Endothelial cell of umbilical vein (primary cell): ENCODE measurements around the gene SLC25A33. TPM values are rescaled to one million over a fixed set of nuclear protein-coding genes. Genes with fewer than 3 reads are reported as not detected.

ENCODE experiments used
- BruUV-seq: library from RNA; stranded (reverse); fragments of 400-500 nt; replicated peaks from 2 replicates; lab custom pipeline; 2021; lab: Mats Ljungman, UMichigan
- CTCF ChIA-PET: fragments of 300-600, 350-600 bp; sonication (Branson Sonifier 250); formaldehyde crosslinking; loops from one replicate; lab custom pipeline; 2021; ENCODE audit warnings: antibody characterized with exemption, inconsistent platforms; lab: Charles Lee
- POLR2A ChIA-PET: fragments of 300-600, 350-600 bp; sonication (Branson Sonifier 250); formaldehyde crosslinking; loops from one replicate; lab custom pipeline; 2021; ENCODE audit warnings: antibody characterized with exemption, inconsistent platforms; lab: Charles Lee
- DNase-seq: peaks from one replicate; pipeline ENCODE4 v3.0.0-alpha.2; 2011; ENCODE audit warnings: low read depth, low spot score
- FAIRE-seq: peaks from 2 replicates; lab custom pipeline; 2011; peaks lifted over from hg19 to GRCh38; lab: Jason Lieb, UNC
- H2AFZ ChIP-seq: 2 replicates; pipeline ENCODE4 v1.6.0; 2012; ENCODE audit warnings: low read depth, low read length, control low read depth, inconsistent platforms
- H3K27ac ChIP-seq: 2 replicates; pipeline ENCODE4 v1.5.1; 2011; ENCODE audit warnings: low read depth, mild to moderate bottlenecking, control low read depth, low read length, moderate library complexity; ENCODE audit not compliant: insufficient read depth
- H3K27me3 ChIP-seq, 2 experiments: 2 replicates each; pipeline versions ENCODE4 v1.6.0 to v1.6.1; 2011; ENCODE audit warnings: low read length in 2 of 2, mixed read lengths in 1 of 2; ENCODE audit not compliant: control insufficient read depth in 2 of 2, insufficient read depth in 2 of 2
- H3K36me3 ChIP-seq, 2 experiments: 2 replicates in 1 of 2; 3 replicates in 1 of 2; pipeline ENCODE4 v1.5.1; 2011; ENCODE audit warnings: low read length in 2 of 2, mild to moderate bottlenecking in 1 of 2, moderate library complexity in 1 of 2; ENCODE audit not compliant: control insufficient read depth in 2 of 2, insufficient read depth in 2 of 2; ENCODE audit errors: extremely low read depth in 1 of 2
- H3K4me1 ChIP-seq: 3 replicates; pipeline ENCODE4 v1.5.1; 2011; ENCODE audit warnings: mild to moderate bottlenecking, low read length; ENCODE audit not compliant: control insufficient read depth, insufficient read depth; ENCODE audit errors: extremely low read depth
- H3K4me2 ChIP-seq: 2 replicates; pipeline ENCODE4 v1.6.1; 2011; ENCODE audit warnings: low read length, control low read depth, mixed read lengths; ENCODE audit not compliant: insufficient read depth
- H3K4me3 ChIP-seq, 3 experiments: fragments of 200-600 bp in 1 of 3; sonication (generic), shearing (Covaris generic) in 1 of 3; replicated peaks in 1 of 3; 2 replicates each; pipeline ENCODE4 v1.5.1; 2011 to 2016; ENCODE audit warnings: control low read depth in 3 of 3, low read length in 3 of 3, mild to moderate bottlenecking in 2 of 3, inconsistent platforms in 1 of 3, low read depth in 1 of 3, moderate library complexity in 1 of 3; ENCODE audit not compliant: insufficient read depth in 1 of 3
- H3K79me2 ChIP-seq: 2 replicates; pipeline ENCODE4 v1.6.0; 2012; ENCODE audit warnings: low read length, inconsistent platforms; ENCODE audit not compliant: control insufficient read depth, insufficient read depth
- H3K9ac ChIP-seq: replicated peaks from 2 replicates; pipeline ENCODE3; 2011; ENCODE audit warnings: low read length, control low read depth; ENCODE audit not compliant: insufficient read depth; ENCODE audit errors: extremely low read depth
- H3K9me1 ChIP-seq: replicated peaks from 3 replicates; pipeline ENCODE4 v1.6.0; 2011; ENCODE audit warnings: mild to moderate bottlenecking, low read length; ENCODE audit not compliant: control insufficient read depth, insufficient read depth; ENCODE audit errors: extremely low read depth
- H3K9me3 ChIP-seq: replicated peaks from 2 replicates; pipeline ENCODE4 v1.5.1; 2012; ENCODE audit warnings: low read length, inconsistent platforms; ENCODE audit not compliant: control insufficient read depth, insufficient read depth
- H4K20me1 ChIP-seq: replicated peaks from 2 replicates; pipeline ENCODE3; 2011; ENCODE audit warnings: mild to moderate bottlenecking, low read length; ENCODE audit not compliant: control insufficient read depth, insufficient read depth; ENCODE audit errors: extremely low read depth
- CTCF ChIP-seq, 2 donors: IDR thresholded peaks; 1 replicate in 1 of 2; 2 replicates in 1 of 2; pipeline ENCODE4 v1.5.1; 2011; ENCODE audit warnings: low read length in 2 of 2, mild to moderate bottlenecking in 2 of 2, moderate library complexity in 2 of 2, control low read depth in 1 of 2, inconsistent platforms in 1 of 2, low read depth in 1 of 2; ENCODE audit not compliant: insufficient read depth in 1 of 2; ENCODE audit errors: extremely low read depth in 1 of 2
- EZH2 ChIP-seq: IDR thresholded peaks from 2 replicates; pipeline ENCODE4 v1.6.1; 2012; ENCODE audit warnings: borderline replicate concordance, low read depth, mild to moderate bottlenecking, moderate library complexity, low read length, inconsistent platforms; ENCODE audit not compliant: severe bottlenecking
- FOS ChIP-seq: IDR thresholded peaks from 2 replicates; pipeline ENCODE4 v1.6.1; 2011; ENCODE audit warnings: mild to moderate bottlenecking, low read length, moderate library complexity, borderline replicate concordance; ENCODE audit not compliant: insufficient read depth
- GATA2 ChIP-seq: IDR thresholded peaks from 2 replicates; pipeline ENCODE4 v1.7.0; 2011; ENCODE audit warnings: low read depth, mild to moderate bottlenecking, moderate library complexity, mixed read lengths, low read length; ENCODE audit not compliant: insufficient read length, insufficient read depth
- MYC ChIP-seq: IDR thresholded peaks from one replicate; pipeline ENCODE4 v1.6.1; 2011; ENCODE audit warnings: mild to moderate bottlenecking, low read depth, low read length
- POLR2A ChIP-seq: IDR thresholded peaks from 2 replicates; pipeline ENCODE4 v1.6.1; 2012; ENCODE audit warnings: low read depth, mild to moderate bottlenecking, control low read depth, low read length
- POLR2AphosphoS5 ChIP-seq: IDR thresholded peaks from 2 replicates; pipeline ENCODE4 v1.6.1; 2012; ENCODE audit warnings: low read depth, mild to moderate bottlenecking, control low read depth, low read length, moderate library complexity; ENCODE audit not compliant: insufficient read depth
- dilution Hi-C: fragments of 300-500 bp; cut with MboI; formaldehyde crosslinking; loops from one replicate; pipeline ENCODE4 v1.15.0; 2019; ENCODE audit warnings: low sequenced_read_pairs; ENCODE audit not compliant: extremely low pct_ligation_motif_present
- intact Hi-C: fragments of 100-400 bp; cut with micrococcal nuclease; formaldehyde crosslinking; loops from one replicate; pipeline ENCODE4 v1.10.0; 2022
- polyA plus RNA-seq, 4 experiments: library from polyadenylated mRNA; depleted of rRNA in 3 of 4; stranded (reverse) in 3 of 4; unstranded in 1 of 4; fragments of >200 nt; gene quantifications; 2 replicates each; pipeline versions ENCODE4 v1.2.1 to v1.2.3, GENCODE V29; 2011 to 2012; ENCODE audit warnings: missing spikeins in 1 of 4
- total RNA-seq: library from RNA; stranded (reverse); gene quantifications from 2 replicates; pipeline ENCODE4 v1.2.3, GENCODE V29; 2021
- TF ChIP-seq, protein P1 (sequence below): IDR thresholded peaks from 2 replicates; pipeline ENCODE4 v1.6.1; 2011; ENCODE audit not compliant: insufficient read depth, insufficient read length

Gene SLC25A33
- total and polyA plus RNA-seq, 2 donors (not counting 3 experiments of a cell fraction or from before 2014, with no cell fraction given) = 3.8 to 6.6 TPM

GRCh38 chr1:9600861-9601834 lies 61.9 kb downstream of the SLC25A33 start:
- H3K9me1 ChIP-seq = no peaks in the 10 kb centered on the region
- H4K20me1 ChIP-seq = no peaks in the 10 kb centered on the region
- no peaks in the 10 kb centered on the region for H3K4me1 ChIP-seq
- no peaks in the 10 kb centered on the region for H3K9me3 ChIP-seq
- FAIRE-seq (no peak), DNase-seq (no peak)
- TF ChIP-seq CTCF (IDR thresholded peaks at IDR 0.05; ENCODE audit: extremely low read depth in 1 of 2, insufficient read depth in 1 of 2, low read depth in 1 of 2, low read length in 2 of 2) = no peak
- no peak for TF ChIP-seq POLR2AphosphoS5
- no peak for TF ChIP-seq POLR2A
- no peak for TF ChIP-seq GATA2
- TF ChIP-seq, protein P1, sequence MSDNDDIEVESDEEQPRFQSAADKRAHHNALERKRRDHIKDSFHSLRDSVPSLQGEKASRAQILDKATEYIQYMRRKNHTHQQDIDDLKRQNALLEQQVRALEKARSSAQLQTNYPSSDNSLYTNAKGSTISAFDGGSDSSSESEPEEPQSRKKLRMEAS = no peak
- TF ChIP-seq MYC = no peak
- TF ChIP-seq FOS = no peak
- no peak for TF ChIP-seq EZH2
- dilution Hi-C loops (no loop called here), intact Hi-C loops (no loop called here)
- H3K9ac ChIP-seq = no peak overlapping the region
- H3K4me3 ChIP-seq = no peak overlapping the region
- no peak overlapping the region for H3K27ac ChIP-seq
- ChIA-PET POLR2A (no interaction called here), CTCF (no interaction called here)
- H3K36me3 ChIP-seq = peaks cover 0 to 33% of the 10 kb centered on the region in 2 experiments
- H3K79me2 ChIP-seq = no peaks in the 10 kb centered on the region
- no peak overlapping the region for H3K4me2 ChIP-seq
- H3K27me3 ChIP-seq = no peaks in the 10 kb centered on the region
- H2AFZ ChIP-seq = no peak overlapping the region
- BruUV-seq = no TSS peak
